ENCODE results near the gene GRK5.

- TF ChIP-seq EZH2phosphoT487 (IDR thresholded peaks at IDR 0.05) (no peak), EZH2 (IDR thresholded peaks at IDR 0.05) (no peak), CTCF (IDR thresholded peaks at IDR 0.05) (no peak)
Observed at GRCh38 chr10:119444866-119445265, 237.5 kb downstream of the GRK5 start.
